ENCODE data around the gene CDSN.
A peak's percentile ranks its signal among the peaks of the same experiment; 100 is the strongest.

The CDSN gene

GRCh38 chr6:31122791-31123706 is 2.8 kb upstream of the CDSN start:
- Histone ChIP-seq H3K4me3 (no peak overlapping the region), H3K27ac (peak overlapping the region in 13 of 21 experiments; percentile 4 to 69 (median 45))

GRCh38 chr6:31121131-31121790 is 1.0 kb upstream of the CDSN start:
- H3K27ac ChIP-seq = peak overlapping the region in 4 of 21 experiments; percentile 22 to 50 (median 31)

DNA sequence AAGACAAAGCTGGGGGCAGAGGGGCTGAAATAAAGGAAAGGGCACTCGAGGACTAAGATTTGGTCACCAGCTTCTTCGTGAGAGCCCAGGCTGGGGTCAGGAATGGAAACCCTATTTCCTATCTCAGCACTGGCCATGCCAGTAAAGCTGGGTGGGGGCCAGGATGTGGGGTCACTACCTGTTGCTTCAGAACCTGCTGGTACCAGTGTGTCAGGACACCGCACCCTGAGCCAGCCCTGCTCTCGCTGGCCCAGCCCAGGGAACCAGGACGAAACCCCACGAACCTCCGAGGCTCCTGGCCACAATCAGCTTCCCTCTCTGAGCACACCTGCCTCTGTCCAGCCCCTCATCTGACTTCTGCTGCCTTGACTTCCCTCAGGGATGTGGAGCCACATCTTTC is 2.1 kb downstream of the CDSN start:
- Histone ChIP-seq H3K4me3 (peak overlapping the region in 1 of 7 experiments; percentile 0), H3K27ac (peak overlapping the region in 3 of 21 experiments; percentile 13 to 35 (median 20))

More at GRCh38 chr6:31121131-31121790, 1.0 kb upstream of the CDSN start:
- H3K4me3 ChIP-seq = no peak overlapping the region

DNA sequence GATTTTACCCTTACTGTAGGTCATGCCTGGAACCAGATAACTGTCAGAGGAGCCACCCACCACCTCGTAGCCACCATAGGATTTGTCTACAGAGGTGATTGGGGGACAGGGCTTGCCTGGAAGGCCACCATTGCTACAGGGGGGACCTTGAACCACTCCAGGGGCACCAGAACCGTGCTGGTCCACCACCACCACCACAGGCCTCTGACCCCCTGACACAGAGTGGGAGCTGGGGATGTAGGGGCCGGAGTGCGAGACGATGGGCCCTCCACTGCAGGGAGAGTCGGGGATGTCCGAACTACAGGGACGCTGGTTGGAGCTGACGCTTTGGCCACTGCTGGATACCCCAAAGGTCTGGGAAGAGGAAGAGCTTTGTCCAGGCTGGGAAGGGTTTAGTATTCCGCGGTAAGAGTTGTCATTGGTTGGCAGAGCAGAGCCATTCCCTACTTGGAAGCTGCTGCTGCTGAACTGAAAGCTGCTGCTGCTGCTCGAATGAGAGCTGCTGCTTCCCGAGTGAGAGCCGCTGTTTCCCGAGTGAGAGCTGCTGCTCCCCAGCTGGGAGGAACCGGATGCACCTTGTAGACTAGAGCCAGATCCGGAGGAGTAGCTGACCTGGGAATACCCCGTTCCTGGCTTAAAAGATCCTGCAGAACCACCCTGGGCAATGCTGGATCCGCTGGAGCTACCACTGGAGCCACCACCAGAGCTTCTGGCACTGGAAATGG is 3.4 kb downstream of the CDSN start:
- H3K4me3 ChIP-seq = peak overlapping the region in 3 of 7 experiments; percentile 0 to 19 (median 13)
- H3K27ac ChIP-seq = peak overlapping the region in 12 of 21 experiments; percentile 2 to 85 (median 48)

- H3K27ac ChIP-seq = peak overlapping the region in 11 of 21 experiments; percentile 2 to 91 (median 83)
- H3K4me3 ChIP-seq = no peak overlapping the region
Measured at GRCh38 chr6:31115941-31116560, 4.2 kb downstream of the CDSN start.

DNA sequence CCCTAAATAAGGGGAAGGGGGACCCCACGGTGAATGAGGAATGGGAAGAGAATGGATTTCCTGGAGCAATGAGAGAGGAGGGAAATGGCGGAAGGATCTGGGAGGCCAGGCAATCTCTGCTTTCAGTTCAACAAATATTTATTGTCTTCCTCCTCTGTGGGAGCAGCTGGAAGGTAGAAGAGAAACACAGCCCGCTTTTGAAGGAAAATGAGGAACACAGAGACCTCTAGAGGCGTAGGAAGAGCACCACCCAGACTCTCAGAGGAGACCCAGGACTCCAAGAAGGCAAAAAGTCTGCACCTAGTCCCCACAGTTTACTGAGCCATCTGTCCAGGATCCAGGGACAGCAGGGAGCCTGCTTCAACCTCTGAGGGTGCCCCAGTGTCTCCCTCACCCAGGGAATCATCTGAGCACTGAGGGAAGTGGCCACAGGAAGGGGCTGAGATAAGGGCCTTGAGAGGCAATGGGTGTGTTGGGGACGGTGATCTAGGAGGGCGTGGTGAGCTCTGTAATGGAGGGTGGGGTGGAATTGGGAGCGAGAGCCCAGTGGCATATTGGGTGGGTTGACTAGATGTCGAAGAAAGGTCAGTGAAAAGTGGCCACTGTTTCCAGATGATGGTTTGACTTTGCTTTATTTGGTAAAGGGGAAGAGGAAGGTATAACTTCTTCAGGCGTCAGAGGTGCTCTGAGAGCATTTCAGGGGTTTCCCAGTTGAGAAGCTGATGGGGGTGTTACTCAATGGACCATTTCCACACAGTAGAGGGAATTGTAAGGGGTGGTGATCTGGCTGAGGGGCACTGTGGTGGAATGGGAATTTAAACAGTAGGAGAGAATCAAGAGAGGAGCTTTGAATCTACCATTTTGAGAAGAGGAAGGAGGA is 5.0 kb downstream of the CDSN start:
- peak overlapping the region in 6 of 7 experiments; percentile 8 to 17 (median 16) for H3K4me3 ChIP-seq
- peak overlapping the region in 20 of 21 experiments; percentile 31 to 91 (median 81) for H3K27ac ChIP-seq

- Histone ChIP-seq H3K4me3 (peak within 1 kb of the TSS in 6 of 7 experiments; percentile 8 to 17 (median 16)), H3K27ac (peak within 1 kb of the TSS in 20 of 21 experiments; percentile 31 to 91 (median 81))
Measured at GRCh38 chr6:31114541-31114878, 5.7 kb downstream of the CDSN start, which contains the start of gene PSORS1C1. PSORS1C1 (plus strand) TSS chr6:31114800; CDS start chr6:31129633, 14,833 bp downstream.

GRCh38 chr6:31113861-31114540 is 6.2 kb downstream of the CDSN start:
- H3K27ac ChIP-seq = peak overlapping the region in 19 of 21 experiments; percentile 63 to 91 (median 81)

GRCh38 chr6:31112478-31112877 is 7.8 kb downstream of the CDSN start, which contains the start of gene C6orf15:
C6orf15 (minus strand) TSS chr6:31112575; CDS start chr6:31112555, 20 bp downstream.
- H3K27ac ChIP-seq = peak within 1 kb of the TSS in 9 of 21 experiments; percentile 10 to 89 (median 77)
- no peak within 1 kb of the TSS for H3K4me3 ChIP-seq

More at GRCh38 chr6:31113861-31114540, 6.2 kb downstream of the CDSN start:
- H3K4me3 ChIP-seq = no peak overlapping the region

DNA sequence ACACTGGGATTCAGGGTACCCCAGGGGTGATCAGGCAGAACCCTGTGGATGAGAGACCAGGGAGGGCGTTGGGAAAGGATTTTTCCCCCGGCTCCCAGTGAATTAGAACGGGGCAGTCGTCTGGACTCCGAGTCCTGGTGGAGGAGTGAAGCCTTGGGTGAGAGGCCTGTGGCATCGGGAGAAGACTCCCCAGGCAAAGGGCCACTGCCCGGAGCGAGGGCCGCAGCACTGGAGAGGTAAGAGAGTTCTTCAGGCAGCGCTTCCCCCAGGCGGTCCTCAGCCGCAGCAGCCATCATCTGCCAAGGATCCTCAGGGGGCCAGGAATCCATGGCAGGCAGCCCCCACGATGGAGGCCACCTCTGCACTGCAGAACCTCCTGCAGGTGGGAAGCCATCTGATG is 8.5 kb downstream of the CDSN start:
- Histone ChIP-seq H3K4me3 (no peak overlapping the region), H3K27ac (no peak overlapping the region)

DNA sequence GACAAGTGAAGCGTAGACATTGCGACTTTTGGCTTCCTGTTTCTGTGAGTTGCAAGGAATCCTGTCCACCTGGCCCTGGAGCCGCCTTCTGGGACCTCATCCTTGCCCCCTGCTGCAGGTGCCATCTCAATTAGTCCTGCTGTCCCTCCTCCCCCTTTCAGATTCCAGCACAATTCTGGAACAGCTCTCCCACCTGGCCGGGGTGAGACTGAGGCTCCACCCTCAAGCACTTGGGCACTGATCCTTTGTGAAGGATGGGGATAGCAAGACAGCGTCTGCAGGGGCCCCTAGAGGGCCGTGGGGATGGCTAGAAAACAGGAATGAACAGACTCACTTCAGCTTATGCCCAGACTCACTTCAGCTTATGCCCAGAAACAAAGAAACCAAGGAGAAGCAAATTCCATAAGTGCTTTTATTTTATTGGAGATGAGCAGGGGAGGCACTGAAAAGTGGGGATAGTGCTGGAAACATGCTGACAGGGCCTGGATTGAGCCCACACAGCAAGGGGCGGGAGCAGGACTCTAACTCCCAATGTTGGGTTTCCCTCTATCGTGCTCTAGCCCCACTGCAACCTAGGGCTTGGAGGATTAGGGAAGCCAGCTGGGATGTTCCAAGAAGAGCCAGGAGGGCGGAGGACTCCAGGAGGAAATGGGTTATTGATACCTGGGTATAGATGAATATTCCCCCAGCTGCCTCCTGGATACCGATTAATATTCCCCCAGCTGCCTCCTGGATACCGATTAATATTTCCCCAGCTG is 9.2 kb downstream of the CDSN start:
- Histone ChIP-seq H3K27ac (no peak overlapping the region), H3K4me3 (no peak overlapping the region)

- Histone ChIP-seq H3K4me3 (no peak overlapping the region), H3K27ac (no peak overlapping the region)
Measured at GRCh38 chr6:31107052-31107451, 13.2 kb downstream of the CDSN start.

DNA sequence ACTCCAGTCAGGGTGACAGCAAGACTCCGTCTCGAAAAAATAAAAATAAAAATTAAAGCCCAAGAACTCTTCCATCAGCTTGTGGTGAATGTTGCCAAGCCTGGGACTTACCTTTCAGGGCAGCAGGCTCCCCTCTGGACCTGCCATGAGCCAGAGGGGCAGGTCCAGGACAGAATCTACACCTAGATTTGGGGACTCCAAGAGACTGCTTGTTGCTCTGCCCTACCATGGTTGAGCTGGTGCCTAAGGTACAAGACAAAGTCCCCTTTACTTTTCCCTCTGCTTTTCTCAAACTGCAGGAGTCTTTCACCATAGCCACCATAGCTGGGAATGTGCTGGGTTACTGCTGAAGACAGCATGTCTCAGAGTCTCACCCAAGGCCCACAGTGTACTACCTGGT is 17.1 kb downstream of the CDSN start:
- Histone ChIP-seq H3K4me3 (no peak overlapping the region), H3K27ac (no peak overlapping the region)

- no peak overlapping the region for H3K27ac ChIP-seq
- H3K4me3 ChIP-seq = no peak overlapping the region
Measured at GRCh38 chr6:31098449-31098938, 21.8 kb downstream of the CDSN start.

DNA sequence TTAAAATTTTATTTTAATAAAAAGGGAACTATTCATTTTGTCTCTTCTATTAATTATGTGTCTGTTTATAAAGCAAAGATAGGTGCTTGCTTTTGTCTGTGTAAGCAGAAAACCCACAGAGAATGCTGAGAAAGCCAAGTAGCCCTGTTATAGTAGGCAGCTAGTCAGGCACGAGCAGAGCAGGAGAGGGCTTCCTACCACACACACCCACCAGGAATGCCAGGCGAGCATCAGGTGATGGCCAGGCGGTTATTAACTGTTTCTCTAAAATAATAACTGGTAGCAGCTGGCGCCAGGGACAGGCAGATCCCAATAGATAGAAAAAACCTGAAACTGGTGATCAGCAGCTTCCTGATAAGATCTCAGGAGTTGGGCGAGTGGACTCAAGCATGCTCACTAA is 23.6 kb downstream of the CDSN start:
- Histone ChIP-seq H3K27ac (no peak overlapping the region), H3K4me3 (no peak overlapping the region)

GRCh38 chr6:31096215-31096614 is 24.0 kb downstream of the CDSN start:
- Histone ChIP-seq H3K4me3 (no peak overlapping the region), H3K27ac (no peak overlapping the region)

DNA sequence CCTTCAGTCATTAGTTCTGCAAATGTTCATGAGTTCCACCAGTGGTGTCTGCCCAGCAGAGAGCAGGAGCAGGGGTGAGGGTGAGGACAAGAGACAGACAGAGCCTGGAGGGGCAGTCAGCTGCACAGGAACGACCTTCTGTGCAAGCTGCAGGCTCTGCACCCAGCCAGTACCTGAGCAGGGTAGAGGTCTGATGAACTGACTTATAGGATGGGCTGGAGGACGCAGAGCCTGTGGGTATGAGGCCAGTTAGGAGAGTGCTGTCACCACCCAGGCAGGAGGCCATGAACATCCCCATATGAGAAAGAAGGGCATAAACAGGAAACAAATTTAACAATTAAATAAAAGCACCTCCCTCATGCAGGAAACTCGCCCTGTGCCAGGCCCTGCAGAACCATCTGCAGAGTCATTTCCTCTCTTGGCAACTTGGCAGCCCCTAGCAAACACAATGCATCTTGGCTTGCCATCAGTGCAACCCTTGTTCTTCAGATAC is 25.8 kb downstream of the CDSN start:
- Histone ChIP-seq H3K4me3 (no peak overlapping the region), H3K27ac (peak overlapping the region in 17 of 21 experiments; percentile 2 to 92 (median 55))
